Mesendoderm (in vitro differentiated cells): ENCODE data around the gene ARRDC4.

ENCODE experiments used
- DNase-seq: peaks from one replicate; pipeline ENCODE4 v3.0.0; 2013
- H2AK5ac ChIP-seq: 2 replicates; pipeline ENCODE4 v1.6.1; 2013; ENCODE audit warnings: low read length, inconsistent platforms
- H2BK120ac ChIP-seq: 2 replicates; pipeline ENCODE4 v1.6.1; 2013; ENCODE audit warnings: low read depth, mild to moderate bottlenecking, low read length, moderate library complexity, mixed read lengths
- H2BK15ac ChIP-seq: replicated peaks from 2 replicates; pipeline ENCODE4 v1.6.1; 2013; ENCODE audit warnings: low read depth, mild to moderate bottlenecking, moderate library complexity
- H2BK5ac ChIP-seq: 2 replicates; pipeline ENCODE4 v1.6.1; 2013; ENCODE audit warnings: low read length, inconsistent platforms
- H3K18ac ChIP-seq: 2 replicates; pipeline ENCODE4 v1.6.1; 2013; ENCODE audit warnings: mild to moderate bottlenecking, low read length, mixed read lengths
- H3K23ac ChIP-seq: one replicate; pipeline ENCODE4 v1.6.1; 2013; ENCODE audit warnings: low read length
- H3K27ac ChIP-seq: 2 replicates; pipeline ENCODE4 v1.5.1; 2013; ENCODE audit warnings: low read depth, mild to moderate bottlenecking, inconsistent platforms, low read length, moderate library complexity
- H3K27me3 ChIP-seq: 2 replicates; pipeline ENCODE4 v1.6.1; 2013; ENCODE audit warnings: low read length, control low read depth, mild to moderate bottlenecking, inconsistent platforms; ENCODE audit not compliant: insufficient read depth, poor library complexity
- H3K36me3 ChIP-seq: 2 replicates; pipeline ENCODE4 v1.6.1; 2013; ENCODE audit warnings: low read length, inconsistent platforms; ENCODE audit not compliant: control insufficient read depth, insufficient read depth
- H3K4ac ChIP-seq: one replicate; pipeline ENCODE4 v1.6.1; 2013; ENCODE audit warnings: low read depth, mild to moderate bottlenecking, low read length, moderate library complexity
- H3K4me1 ChIP-seq: 2 replicates; pipeline ENCODE4 v1.6.1; 2013; ENCODE audit warnings: low read depth, low read length, inconsistent platforms; ENCODE audit not compliant: control insufficient read depth
- H3K4me2 ChIP-seq: 2 replicates; pipeline ENCODE4 v1.6.1; 2013; ENCODE audit warnings: low read length
- H3K4me3 ChIP-seq: 2 replicates; pipeline ENCODE4 v1.5.1; 2013; ENCODE audit warnings: mild to moderate bottlenecking, low read length
- H3K56ac ChIP-seq: one replicate; pipeline ENCODE4 v1.6.1; 2013; ENCODE audit warnings: low read length
- H3K79me1 ChIP-seq: 2 replicates; pipeline ENCODE4 v1.6.1; 2013; ENCODE audit warnings: low read length, inconsistent platforms
- H3K79me2 ChIP-seq: 2 replicates; pipeline ENCODE4 v1.6.1; 2013; ENCODE audit warnings: mild to moderate bottlenecking, low read length; ENCODE audit not compliant: control insufficient read depth, insufficient read depth
- H3K9ac ChIP-seq: 2 replicates; pipeline ENCODE4 v1.6.1; 2013; ENCODE audit warnings: low read length, inconsistent platforms
- H4K5ac ChIP-seq: one replicate; pipeline ENCODE4 v1.6.1; 2013; ENCODE audit warnings: low read length
- H4K8ac ChIP-seq: one replicate; pipeline ENCODE4 v1.6.1; 2013; ENCODE audit warnings: low read depth, mild to moderate bottlenecking, control low read depth, low read length, moderate library complexity
- WGBS: extraction: QIAGEN DNeasy Blood & Tissue Kit; methylation state at CpG from one replicate; pipeline ENCODE4 v1.1.7; 2013; ENCODE audit warnings: low lambda C conversion rate, missing lambda C conversion rate; ENCODE audit not compliant: insufficient coverage; ENCODE audit errors: extremely low coverage; 5-methylcytosine and 5-hydroxymethylcytosine counted together

The ARRDC4 gene

DNA sequence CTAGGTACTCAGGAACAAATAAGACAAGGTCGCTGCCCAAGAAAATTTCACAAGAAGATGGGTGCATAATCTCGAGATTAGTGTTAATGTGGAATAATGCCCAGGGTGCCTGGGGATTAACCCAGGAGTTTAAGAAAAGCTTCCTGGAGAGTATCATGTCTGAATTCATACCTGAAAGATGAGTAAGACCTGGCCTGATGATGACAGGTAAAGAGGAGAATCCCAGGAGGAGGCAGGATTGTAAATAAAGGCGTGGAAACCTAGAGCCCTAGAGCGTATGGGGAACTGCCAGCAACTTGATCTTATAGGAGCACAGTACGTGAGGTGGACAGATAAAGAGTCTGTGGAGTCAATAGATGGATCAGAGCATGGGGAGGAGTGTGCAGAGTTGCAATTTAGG lies 43.0 kb downstream of the ARRDC4 start:
- Histone ChIP-seq H4K5ac (no peak overlapping the region), H3K79me2 (no peaks in the 10 kb centered on the region), H3K18ac (no peak overlapping the region), H3K9ac (no peak overlapping the region), H3K23ac (no peak overlapping the region), H3K4me1 (no peaks in the 10 kb centered on the region), H3K4me3 (no peak overlapping the region), H3K56ac (no peak overlapping the region), H3K36me3 (peaks cover 3% of the 10 kb centered on the region), H3K4ac (no peak overlapping the region), H2BK5ac (no peak overlapping the region), H2BK15ac (no peak overlapping the region), H4K8ac (no peak overlapping the region), H3K27me3 (no peaks in the 10 kb centered on the region), H2AK5ac (no peak overlapping the region), H3K4me2 (no peak overlapping the region), H3K27ac (no peak overlapping the region), H2BK120ac (no peak overlapping the region), H3K79me1 (no peaks in the 10 kb centered on the region)
- peak; percentile 45 for DNase-seq
- no CpG with 5 or more reads among the region's 5 CpGs for whole genome bisulfite sequencing

- Histone ChIP-seq H3K9ac (no peak overlapping the region), H2BK120ac (no peak overlapping the region), H2AK5ac (no peak overlapping the region), H3K23ac (no peak overlapping the region), H3K4me1 (no peaks in the 10 kb centered on the region), H3K79me2 (no peaks in the 10 kb centered on the region), H3K79me1 (no peaks in the 10 kb centered on the region), H2BK5ac (no peak overlapping the region), H3K4me2 (no peak overlapping the region), H3K27ac (no peak overlapping the region), H2BK15ac (no peak overlapping the region), H4K5ac (no peak overlapping the region), H3K36me3 (peaks cover 3% of the 10 kb centered on the region), H3K56ac (no peak overlapping the region), H4K8ac (no peak overlapping the region), H3K4me3 (no peak overlapping the region), H3K4ac (no peak overlapping the region), H3K27me3 (no peaks in the 10 kb centered on the region), H3K18ac (no peak overlapping the region)
- no CpG with 5 or more reads among the region's 3 CpGs for WGBS
- DNase-seq, result no peak
Observed at GRCh38 chr15:98003996-98004395, 43.5 kb downstream of the ARRDC4 start.

DNA sequence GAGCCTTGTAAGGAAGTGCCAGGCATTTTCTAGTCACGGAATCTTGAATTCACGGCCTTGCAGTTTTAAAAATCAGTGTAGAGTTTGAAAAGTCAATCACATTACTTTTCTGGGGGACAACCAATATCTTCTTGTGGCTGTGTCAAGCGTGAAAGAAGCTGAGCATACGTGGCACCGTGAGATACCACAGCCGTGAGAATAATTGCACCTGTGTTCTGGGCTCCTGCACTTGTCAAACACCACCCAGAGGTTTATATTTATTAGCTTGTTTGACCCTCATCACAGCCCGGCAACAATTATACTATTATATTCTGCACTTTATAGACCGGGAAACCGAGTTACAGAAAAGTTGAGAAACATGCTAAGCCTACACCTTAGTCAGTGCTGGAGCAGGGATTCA lies 45.2 kb downstream of the ARRDC4 start:
- Histone ChIP-seq H3K79me1 (no peaks in the 10 kb centered on the region), H3K9ac (no peak overlapping the region), H3K4ac (no peak overlapping the region), H3K4me3 (no peak overlapping the region), H3K27me3 (no peaks in the 10 kb centered on the region), H2BK5ac (no peak overlapping the region), H3K4me2 (no peak overlapping the region), H4K8ac (no peak overlapping the region), H3K4me1 (no peaks in the 10 kb centered on the region), H3K36me3 (peaks cover 3% of the 10 kb centered on the region), H3K79me2 (no peaks in the 10 kb centered on the region), H3K56ac (no peak overlapping the region), H2BK15ac (no peak overlapping the region), H3K23ac (no peak overlapping the region), H3K27ac (no peak overlapping the region), H2BK120ac (no peak overlapping the region), H4K5ac (no peak overlapping the region), H3K18ac (no peak overlapping the region), H2AK5ac (no peak overlapping the region)
- no CpG with 5 or more reads among the region's 9 CpGs for WGBS
- DNase-seq, result no peak

GRCh38 chr15:98009169-98009568 lies 48.7 kb downstream of the ARRDC4 start:
- H2BK15ac ChIP-seq, result no peak overlapping the region
- no peak overlapping the region for H4K8ac ChIP-seq
- H3K79me1 ChIP-seq, result no peaks in the 10 kb centered on the region
- H3K4me2 ChIP-seq, result no peak overlapping the region
- no peak for DNase-seq
- no peak overlapping the region for H3K9ac ChIP-seq
- H2AK5ac ChIP-seq, result no peak overlapping the region
- no peak overlapping the region for H2BK120ac ChIP-seq
- no peak overlapping the region for H3K23ac ChIP-seq
- H4K5ac ChIP-seq, result no peak overlapping the region
- no peak overlapping the region for H3K18ac ChIP-seq
- H3K27ac ChIP-seq, result no peak overlapping the region
- H3K79me2 ChIP-seq, result no peaks in the 10 kb centered on the region
- H3K36me3 ChIP-seq, result no peaks in the 10 kb centered on the region
- no peaks in the 10 kb centered on the region for H3K27me3 ChIP-seq
- H2BK5ac ChIP-seq, result no peak overlapping the region
- no peak overlapping the region for H3K56ac ChIP-seq
- no CpG with 5 or more reads among the region's 4 CpGs for WGBS
- H3K4me1 ChIP-seq, result no peaks in the 10 kb centered on the region
- H3K4ac ChIP-seq, result no peak overlapping the region
- no peak overlapping the region for H3K4me3 ChIP-seq

DNA sequence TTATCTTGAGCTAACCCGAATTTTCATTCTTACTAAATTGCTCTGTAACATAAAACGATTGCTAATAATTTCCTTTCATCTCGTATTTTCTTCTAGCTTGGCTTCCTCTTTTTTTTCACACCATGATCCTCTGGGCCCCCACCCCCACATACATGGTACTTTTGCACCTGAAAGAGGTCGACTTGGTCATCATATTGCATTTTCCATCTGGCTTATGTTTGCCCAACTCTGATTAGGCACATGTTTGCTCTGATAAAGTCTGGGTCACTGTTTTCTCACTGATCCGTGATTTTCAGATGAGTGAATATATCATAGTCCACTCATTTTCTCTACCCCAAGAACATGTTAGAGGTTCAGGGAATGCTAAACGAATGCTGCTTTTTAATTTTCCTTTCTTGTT lies 49.5 kb downstream of the ARRDC4 start:
- no peak overlapping the region for H3K23ac ChIP-seq
- H3K79me2 ChIP-seq, result no peaks in the 10 kb centered on the region
- no peak for DNase-seq
- H3K79me1 ChIP-seq, result no peaks in the 10 kb centered on the region
- H4K8ac ChIP-seq, result no peak overlapping the region
- H3K18ac ChIP-seq, result no peak overlapping the region
- no peak overlapping the region for H3K4me2 ChIP-seq
- H2BK5ac ChIP-seq, result no peak overlapping the region
- H2BK15ac ChIP-seq, result no peak overlapping the region
- no peak overlapping the region for H4K5ac ChIP-seq
- no peaks in the 10 kb centered on the region for H3K36me3 ChIP-seq
- no peak overlapping the region for H3K27ac ChIP-seq
- no peak overlapping the region for H3K4me3 ChIP-seq
- H3K4me1 ChIP-seq, result no peaks in the 10 kb centered on the region
- H3K27me3 ChIP-seq, result no peaks in the 10 kb centered on the region
- H3K9ac ChIP-seq, result no peak overlapping the region
- 100% methylated on average over 1 of the region's 6 CpGs for WGBS
- no peak overlapping the region for H2BK120ac ChIP-seq
- no peak overlapping the region for H3K56ac ChIP-seq
- H3K4ac ChIP-seq, result no peak overlapping the region
- no peak overlapping the region for H2AK5ac ChIP-seq

DNA sequence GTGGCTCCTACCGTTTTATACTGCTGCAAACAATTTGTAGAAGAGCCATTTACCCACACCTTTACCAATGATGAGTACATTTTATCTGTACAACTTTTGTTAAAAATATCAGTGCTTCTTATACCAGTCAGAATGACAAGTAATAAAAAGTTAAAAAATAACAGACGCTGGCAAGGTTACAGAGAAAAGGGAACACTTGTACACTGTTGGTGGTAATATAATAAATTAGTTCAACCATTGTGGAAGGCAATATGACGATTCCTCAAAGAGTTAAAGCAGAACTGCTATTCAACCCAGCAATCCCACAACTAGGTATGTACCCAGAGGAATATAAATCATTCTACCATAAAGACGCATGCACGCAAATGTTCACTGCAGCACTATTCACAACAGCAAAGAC lies 51.9 kb downstream of the ARRDC4 start:
- Histone ChIP-seq H4K8ac (no peak overlapping the region), H2BK15ac (no peak overlapping the region), H3K23ac (no peak overlapping the region), H3K4me3 (no peak overlapping the region), H2BK120ac (no peak overlapping the region), H3K79me2 (no peaks in the 10 kb centered on the region), H3K4me2 (no peak overlapping the region), H3K27ac (no peak overlapping the region), H2AK5ac (no peak overlapping the region), H3K9ac (no peak overlapping the region), H3K18ac (no peak overlapping the region), H2BK5ac (no peak overlapping the region), H3K56ac (no peak overlapping the region), H3K79me1 (no peaks in the 10 kb centered on the region), H3K4ac (no peak overlapping the region), H4K5ac (no peak overlapping the region), H3K27me3 (no peaks in the 10 kb centered on the region), H3K4me1 (no peaks in the 10 kb centered on the region), H3K36me3 (no peaks in the 10 kb centered on the region)
- WGBS, result no CpG with 5 or more reads among the region's 5 CpGs
- no peak for DNase-seq
